Keratinocyte (primary cell): ENCODE results near the gene ITPA.

Experiments used
- EZH2 ChIP-seq: IDR thresholded peaks from one replicate; pipeline ENCODE4 v1.6.1; 2012; ENCODE audit warnings: inconsistent platforms, mild to moderate bottlenecking, low read length, moderate library complexity
- TF ChIP-seq, protein P1 (sequence below), 3 experiments: IDR thresholded peaks in 1 of 3; conservative IDR thresholded peaks in 1 of 3; optimal IDR thresholded peaks in 1 of 3; 2 replicates in 2 of 3; 3 replicates in 1 of 3; pipeline versions ENCODE3 to v1.5.1; 2011; ENCODE audit warnings: low read length in 3 of 3, mild to moderate bottlenecking in 3 of 3, moderate library complexity in 2 of 3, control low read depth in 1 of 3, inconsistent platforms in 1 of 3; ENCODE audit not compliant: insufficient read depth in 2 of 3; ENCODE audit errors: extremely low read depth in 1 of 3

DNA sequence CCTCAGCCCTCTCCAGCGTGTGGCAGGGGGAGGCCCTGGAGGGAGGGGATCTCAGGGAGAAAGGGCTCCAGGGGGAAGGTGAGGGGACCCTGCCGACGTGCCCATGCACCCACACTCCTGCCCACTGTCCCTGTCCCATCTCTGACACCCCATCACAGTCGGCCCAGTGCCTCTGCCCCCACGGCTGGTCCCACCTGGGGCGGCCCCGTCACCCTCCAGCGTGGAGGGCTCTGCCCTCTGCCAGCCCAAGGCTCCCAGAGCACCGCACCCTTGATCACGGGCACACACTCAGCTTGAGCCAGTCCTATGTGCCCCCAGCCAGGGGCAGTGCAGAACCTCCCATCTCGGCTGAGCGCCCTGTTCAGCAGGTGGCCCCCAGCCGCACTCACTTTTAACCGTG lies 20.5 kb downstream of the ITPA start:
- TF ChIP-seq, protein P1, sequence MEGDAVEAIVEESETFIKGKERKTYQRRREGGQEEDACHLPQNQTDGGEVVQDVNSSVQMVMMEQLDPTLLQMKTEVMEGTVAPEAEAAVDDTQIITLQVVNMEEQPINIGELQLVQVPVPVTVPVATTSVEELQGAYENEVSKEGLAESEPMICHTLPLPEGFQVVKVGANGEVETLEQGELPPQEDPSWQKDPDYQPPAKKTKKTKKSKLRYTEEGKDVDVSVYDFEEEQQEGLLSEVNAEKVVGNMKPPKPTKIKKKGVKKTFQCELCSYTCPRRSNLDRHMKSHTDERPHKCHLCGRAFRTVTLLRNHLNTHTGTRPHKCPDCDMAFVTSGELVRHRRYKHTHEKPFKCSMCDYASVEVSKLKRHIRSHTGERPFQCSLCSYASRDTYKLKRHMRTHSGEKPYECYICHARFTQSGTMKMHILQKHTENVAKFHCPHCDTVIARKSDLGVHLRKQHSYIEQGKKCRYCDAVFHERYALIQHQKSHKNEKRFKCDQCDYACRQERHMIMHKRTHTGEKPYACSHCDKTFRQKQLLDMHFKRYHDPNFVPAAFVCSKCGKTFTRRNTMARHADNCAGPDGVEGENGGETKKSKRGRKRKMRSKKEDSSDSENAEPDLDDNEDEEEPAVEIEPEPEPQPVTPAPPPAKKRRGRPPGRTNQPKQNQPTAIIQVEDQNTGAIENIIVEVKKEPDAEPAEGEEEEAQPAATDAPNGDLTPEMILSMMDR (optimal IDR thresholded peaks at IDR 0.05 in 1 of 3, IDR thresholded peaks at IDR 0.05 in 1 of 3, conservative IDR thresholded peaks at IDR 0.05 in 1 of 3; ENCODE audit: extremely low read depth in 1 of 3, insufficient read depth in 2 of 3, low read length in 3 of 3) = no peak
- no peak for TF ChIP-seq EZH2
